Measurements from ENCODE around the gene AKAP17A.
"Not testable (repeated sequence)": the region's sequence is repeated elsewhere in the genome, so short reads cannot be mapped to it uniquely, and the experiment has no call there.

The AKAP17A gene

GRCh38 chrX:1602299-1602698, 10.9 kb downstream of the AKAP17A start:
- DNase-seq (ENCODE audit: low spot score), result no peak

DNA sequence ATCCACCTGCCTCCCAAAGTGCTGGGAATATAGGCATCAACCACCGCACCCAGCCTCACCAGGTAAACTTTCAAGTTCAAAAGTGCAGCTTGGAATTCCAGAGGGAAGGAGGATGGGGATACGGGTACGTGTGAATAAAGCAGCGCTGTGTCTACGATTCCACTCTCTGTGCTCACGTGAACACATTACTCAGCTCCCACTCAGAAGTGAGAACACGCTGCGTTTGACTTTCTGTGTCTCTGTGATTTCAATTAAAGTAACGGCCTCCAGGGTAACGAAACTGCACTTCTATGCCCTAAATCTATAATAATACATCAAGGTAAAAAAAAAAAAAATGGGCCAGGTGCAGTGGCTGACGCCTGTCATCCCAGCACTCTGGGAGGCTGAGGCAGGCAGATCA, 15.1 kb downstream of the AKAP17A start:
- no peak for DNase-seq (ENCODE audit: low spot score)

- no peak for DNase-seq (ENCODE audit: low spot score)
These were observed 17.9 kb downstream of the AKAP17A start for GRCh38 chrX:1609311-1609710.

GRCh38 chrX:1609762-1610161, 18.4 kb downstream of the AKAP17A start:
- DNase-seq (ENCODE audit: low spot score), result no peak

- DNase-seq (ENCODE audit: low spot score), result no peak
These were observed 18.8 kb downstream of the AKAP17A start for GRCh38 chrX:1610166-1610565.

DNA sequence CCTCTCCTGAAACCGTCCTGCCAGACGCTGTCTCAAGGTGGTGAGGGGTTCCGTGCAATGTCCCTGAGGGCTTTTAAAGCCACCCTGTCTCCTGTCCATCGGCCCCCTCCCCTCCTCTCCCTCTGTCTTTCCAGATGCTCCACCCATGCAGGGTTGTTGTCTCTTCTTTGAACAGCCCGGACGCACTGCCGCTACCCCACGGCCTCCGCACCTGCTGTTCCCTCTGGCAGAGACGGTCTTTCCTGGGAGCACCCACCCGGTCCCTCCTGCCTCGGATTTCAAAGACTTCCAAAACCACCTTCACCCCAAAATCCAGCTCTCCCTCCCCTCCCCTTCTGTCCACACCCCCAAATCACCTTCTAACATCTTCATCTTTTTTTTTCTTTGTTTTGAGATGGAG, 19.3 kb downstream of the AKAP17A start:
- DNase-seq (ENCODE audit: low spot score), result no peak

GRCh38 chrX:1612641-1613286, 21.4 kb downstream of the AKAP17A start:
- DNase-seq (ENCODE audit: low spot score), result no peak

- no peak for DNase-seq (ENCODE audit: low spot score)
These were observed 23.5 kb downstream of the AKAP17A start, which contains the start of gene ASMT for GRCh38 chrX:1614927-1615326. ASMT (plus strand) TSS chrX:1615059; CDS start chrX:1615200, 141 bp downstream.

DNA sequence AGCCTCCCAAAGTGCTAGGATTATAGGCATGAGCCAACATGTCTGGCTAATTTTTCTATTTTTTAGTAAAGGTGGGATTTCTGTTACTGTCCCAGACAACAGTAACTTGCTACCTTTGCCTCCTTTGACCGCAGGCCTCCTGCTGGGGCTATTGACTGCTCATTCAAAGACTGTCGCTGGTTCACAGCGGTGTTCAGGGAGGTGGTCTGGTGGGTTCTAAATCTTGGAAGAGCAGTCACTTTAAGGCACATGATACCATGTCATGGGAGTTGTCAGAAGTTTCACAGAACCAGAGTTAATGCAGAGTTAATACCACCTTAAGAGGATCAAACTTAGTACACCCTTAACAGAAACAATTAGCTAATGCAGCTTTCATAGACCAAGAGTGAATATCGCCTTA, 27.3 kb downstream of the AKAP17A start:
- DNase-seq (ENCODE audit: low spot score), result no peak

DNA sequence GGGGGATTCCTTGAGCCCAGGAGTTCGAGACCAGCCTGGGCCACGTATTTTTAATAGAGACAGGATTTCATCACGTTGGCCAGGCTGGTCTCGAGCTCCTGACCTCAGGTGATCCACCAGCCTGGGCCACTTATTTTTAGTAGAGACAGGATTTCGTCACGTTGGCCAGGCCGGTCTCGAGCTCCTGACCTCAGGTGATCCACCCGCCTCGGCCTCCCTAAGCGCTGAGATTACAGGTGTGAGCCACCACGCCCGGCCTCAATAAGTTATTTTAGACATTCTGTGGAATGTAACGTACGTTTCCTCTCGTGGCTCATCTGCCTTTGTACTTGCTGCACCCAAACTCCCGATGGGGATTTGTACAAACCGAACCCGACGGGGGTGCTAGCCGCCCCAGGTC, 32.3 kb downstream of the AKAP17A start:
- no peak for DNase-seq (ENCODE audit: low spot score)

DNA sequence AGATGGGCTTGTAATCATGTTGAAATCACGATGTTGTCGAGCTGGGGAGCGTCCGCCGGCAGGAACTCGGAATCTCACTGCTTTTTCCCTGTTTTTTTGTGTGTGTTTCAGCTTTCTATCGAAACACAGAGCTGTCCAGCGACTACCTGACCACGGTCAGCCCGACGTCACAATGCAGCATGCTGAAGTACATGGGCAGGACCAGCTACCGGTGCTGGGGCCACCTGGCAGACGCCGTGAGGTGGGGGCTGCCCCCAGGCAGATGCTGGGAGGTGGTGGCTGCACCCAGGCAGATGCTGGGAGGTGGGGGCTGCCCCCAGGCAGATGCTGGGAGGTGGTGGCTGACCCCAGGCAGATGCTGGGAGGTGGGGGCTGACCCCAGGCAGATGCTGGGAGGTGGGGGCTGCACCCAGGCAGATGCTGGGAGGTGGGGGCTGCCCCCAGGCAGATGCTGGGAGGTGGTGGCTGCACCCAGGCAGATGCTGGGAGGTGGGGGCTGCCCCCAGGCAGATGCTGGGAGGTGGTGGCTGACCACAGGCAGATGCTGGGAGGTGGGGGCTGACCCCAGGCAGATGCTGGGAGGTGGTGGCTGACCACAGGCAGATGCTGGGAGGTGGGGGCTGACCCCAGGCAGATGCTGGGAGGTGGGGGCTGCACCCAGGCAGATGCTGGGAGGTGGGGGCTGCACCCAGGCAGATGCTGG, 32.9 kb downstream of the AKAP17A start:
- not testable (repeated sequence) for DNase-seq (ENCODE audit: low spot score)

- DNase-seq (ENCODE audit: low spot score), result not testable (repeated sequence)
These were observed 33.4 kb downstream of the AKAP17A start for GRCh38 chrX:1624861-1625215.

DNA sequence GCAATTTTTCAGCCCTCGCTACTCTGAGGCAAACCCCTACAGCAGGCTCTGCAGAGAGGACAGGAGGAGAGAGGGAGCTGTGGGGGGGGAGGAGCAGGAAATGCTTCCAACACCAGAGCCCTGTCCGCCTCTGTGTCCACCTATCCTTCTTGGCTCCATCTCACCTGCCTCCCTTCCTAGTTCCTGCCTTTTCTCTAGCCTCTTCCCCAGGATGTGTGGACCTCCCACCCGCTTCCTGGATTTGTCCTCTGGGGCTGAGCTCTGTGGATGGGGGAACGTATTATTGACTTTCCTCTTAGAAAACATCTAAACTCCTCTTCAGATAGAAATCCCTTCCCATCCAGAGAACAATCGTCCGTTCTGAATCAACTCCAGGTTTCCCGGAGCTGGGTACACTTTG, 37.8 kb downstream of the AKAP17A start:
- DNase-seq (ENCODE audit: low spot score), result no peak

- DNase-seq (ENCODE audit: low spot score), result no peak
These were observed 54.6 kb downstream of the AKAP17A start for GRCh38 chrX:1646009-1646408.

DNA sequence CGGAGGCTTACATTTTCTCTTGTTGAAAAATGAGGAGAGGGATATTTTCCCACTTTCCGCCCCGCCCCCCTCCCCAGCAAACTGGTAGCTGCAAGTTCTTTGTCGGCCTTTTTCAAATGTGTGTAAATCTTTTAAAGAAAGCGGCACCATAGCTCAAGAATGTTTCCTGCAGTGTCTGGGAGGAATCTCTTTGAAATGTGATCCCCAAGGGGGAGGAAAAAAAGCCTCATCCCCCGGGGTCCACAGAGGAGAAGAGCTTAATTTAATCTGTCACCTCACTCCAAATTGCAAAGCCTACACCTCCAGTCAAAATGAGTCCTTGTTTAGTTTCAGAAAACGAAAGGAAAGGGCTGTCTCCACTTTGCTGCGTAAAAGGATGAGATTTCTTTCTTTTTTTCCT, 58.2 kb downstream of the AKAP17A start:
- DNase-seq (ENCODE audit: low spot score), result no peak

All from hepatic stellate cell (primary cell).